Heart left ventricle (tissue), 13 donors: ENCODE results near the gene MAGI1.

Experiments
- POLR2A ChIP-seq, 2 donors: fragments of 450-650 bp; IDR thresholded peaks; one replicate each; pipeline ENCODE4 v1.6.1; 2017; ENCODE audit warnings: antibody characterized with exemption in 2 of 2, mild to moderate bottlenecking in 2 of 2, moderate library complexity in 2 of 2
- TF ChIP-seq, protein P1 (sequence below), 12 donors: fragments of 200-600 bp; sonication (generic) in 4 of 12; IDR thresholded peaks; one replicate each; pipeline versions ENCODE4 v1.5.0 to v1.8.0; 2018 to 2022; ENCODE audit warnings: antibody characterized with exemption in 12 of 12, mild to moderate bottlenecking in 5 of 12
- donor health status: ischemic (EF 13 %, LVEDD 7.1; RV severe dilation, severe dysfunction).
- donor health status: DM: no; HTN: yes; CAD: no.
- donor health status: DM: no; HTN: no; CAD: no.
- donor health status: ischemic (EF 25% LVEDD 6.9; RV normal size, moderate dysfunction).
- donor health status: ischemic (EF 25% LVEDD 5.7; RV mildly dilated, moderate dysfunction).
- donor health status: ischemic (EF 35%, LVEDD 5.7; RV mildly dilated, moderate dysfunction).
- donor health status: nonischemic (EF 11% LVEDD 7.7; RV severe dilation, severe dysfunction).
- donor health status: DM: yes; HTN: yes; CAD: no.
- donor health status: PGD.
- donor health status: ischemic (EF 29% LVEDD 5.4; RV normal size, mild dysfunction).
- donor health status: nonischemic (EF 23%, LVEDD 6.1; RV moderate dilation, normal function).

- TF ChIP-seq, protein P1, sequence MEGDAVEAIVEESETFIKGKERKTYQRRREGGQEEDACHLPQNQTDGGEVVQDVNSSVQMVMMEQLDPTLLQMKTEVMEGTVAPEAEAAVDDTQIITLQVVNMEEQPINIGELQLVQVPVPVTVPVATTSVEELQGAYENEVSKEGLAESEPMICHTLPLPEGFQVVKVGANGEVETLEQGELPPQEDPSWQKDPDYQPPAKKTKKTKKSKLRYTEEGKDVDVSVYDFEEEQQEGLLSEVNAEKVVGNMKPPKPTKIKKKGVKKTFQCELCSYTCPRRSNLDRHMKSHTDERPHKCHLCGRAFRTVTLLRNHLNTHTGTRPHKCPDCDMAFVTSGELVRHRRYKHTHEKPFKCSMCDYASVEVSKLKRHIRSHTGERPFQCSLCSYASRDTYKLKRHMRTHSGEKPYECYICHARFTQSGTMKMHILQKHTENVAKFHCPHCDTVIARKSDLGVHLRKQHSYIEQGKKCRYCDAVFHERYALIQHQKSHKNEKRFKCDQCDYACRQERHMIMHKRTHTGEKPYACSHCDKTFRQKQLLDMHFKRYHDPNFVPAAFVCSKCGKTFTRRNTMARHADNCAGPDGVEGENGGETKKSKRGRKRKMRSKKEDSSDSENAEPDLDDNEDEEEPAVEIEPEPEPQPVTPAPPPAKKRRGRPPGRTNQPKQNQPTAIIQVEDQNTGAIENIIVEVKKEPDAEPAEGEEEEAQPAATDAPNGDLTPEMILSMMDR (IDR thresholded peaks at IDR 0.05) = peak in 1 of 12 donors; percentile 20
- TF ChIP-seq POLR2A (IDR thresholded peaks at IDR 0.05) = no peak
These were observed 27.7 kb downstream of the MAGI1 start for GRCh38 chr3:66010739-66011655.
